HG03575 (cell line): Measurements from ENCODE around the gene STAT5A.
"Not testable (repeated sequence)": the region's sequence is repeated elsewhere in the genome, so short reads cannot be mapped to it uniquely, and the experiment has no call there.

ENCODE experiments used
- ATAC-seq: cut with Tn5 transposase; IDR thresholded peaks from one replicate; pipeline ENCODE4 v1.9.1; 2021; ENCODE audit not compliant: unreplicated experiment, insufficient number of reproducible peaks, low FRiP score; ENCODE audit errors: extremely low read depth

Gene STAT5A

DNA sequence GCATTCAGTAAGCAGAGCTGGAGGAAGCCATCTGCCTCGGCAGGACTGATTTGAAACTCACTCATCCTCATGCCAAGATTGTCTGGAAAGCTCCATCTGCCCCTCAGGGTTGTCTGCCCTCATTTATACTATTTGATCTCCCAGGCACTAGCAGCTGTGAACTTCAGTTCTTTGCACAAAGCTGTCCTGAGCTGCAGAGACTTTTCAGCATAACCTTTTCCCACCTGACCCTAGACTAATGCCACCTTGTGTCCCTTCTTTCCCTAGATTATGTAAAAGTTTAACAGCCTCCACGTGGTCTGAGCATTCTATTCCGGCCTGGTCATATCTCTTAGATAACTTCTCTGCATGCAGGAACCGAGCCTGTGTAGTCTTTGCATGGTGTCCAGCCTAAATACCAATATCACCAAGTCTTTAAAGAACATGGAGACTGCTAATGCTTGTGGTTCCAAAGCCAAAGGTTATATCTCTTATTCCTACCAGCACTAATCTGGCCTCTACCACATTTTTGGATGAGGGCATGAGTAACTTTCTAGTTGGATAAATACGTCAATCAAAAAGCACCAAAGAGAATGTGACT lies 29.1 kb downstream of the STAT5A start:
- ATAC-seq: no peak

DNA sequence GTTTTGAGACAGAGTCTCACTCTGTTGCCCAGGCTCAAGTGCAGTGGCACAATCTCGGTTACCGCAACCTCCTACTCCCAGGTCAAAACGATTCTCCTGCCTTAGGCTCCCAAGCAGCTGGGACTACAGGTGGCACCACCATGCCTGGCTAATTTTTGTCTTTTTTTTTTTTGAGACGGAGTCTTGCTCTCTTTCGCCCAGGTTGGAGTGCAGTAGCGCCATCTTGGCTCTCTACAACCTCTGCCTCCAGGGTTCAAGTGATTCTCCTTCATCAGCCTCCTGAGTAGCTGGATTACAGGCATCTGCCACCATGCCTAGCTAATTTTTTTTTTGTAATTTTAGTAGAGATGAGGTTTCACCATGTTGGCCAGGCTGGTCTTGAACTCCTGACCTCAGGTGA lies 29.7 kb downstream of the STAT5A start:
- not testable (repeated sequence) for ATAC-seq

DNA sequence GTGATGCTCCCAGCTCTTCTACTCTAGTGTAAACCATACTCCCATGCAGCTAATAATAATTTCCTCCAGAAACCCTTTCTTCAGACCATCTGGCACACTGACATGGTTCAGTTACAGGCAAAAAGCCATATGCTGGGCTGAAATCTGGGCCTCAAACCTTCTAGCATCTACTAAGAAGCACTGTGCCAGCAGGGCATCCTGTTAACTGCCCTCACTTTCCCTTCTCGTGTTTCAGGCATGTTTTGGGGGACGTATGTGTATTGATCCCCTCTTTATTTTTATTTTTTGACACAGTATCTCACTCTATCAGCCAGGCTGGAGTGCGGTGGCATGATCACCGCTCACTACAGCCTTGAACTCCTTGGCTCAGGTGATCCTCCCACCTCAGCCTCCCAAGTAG lies 33.3 kb downstream of the STAT5A start:
- ATAC-seq: no peak

DNA sequence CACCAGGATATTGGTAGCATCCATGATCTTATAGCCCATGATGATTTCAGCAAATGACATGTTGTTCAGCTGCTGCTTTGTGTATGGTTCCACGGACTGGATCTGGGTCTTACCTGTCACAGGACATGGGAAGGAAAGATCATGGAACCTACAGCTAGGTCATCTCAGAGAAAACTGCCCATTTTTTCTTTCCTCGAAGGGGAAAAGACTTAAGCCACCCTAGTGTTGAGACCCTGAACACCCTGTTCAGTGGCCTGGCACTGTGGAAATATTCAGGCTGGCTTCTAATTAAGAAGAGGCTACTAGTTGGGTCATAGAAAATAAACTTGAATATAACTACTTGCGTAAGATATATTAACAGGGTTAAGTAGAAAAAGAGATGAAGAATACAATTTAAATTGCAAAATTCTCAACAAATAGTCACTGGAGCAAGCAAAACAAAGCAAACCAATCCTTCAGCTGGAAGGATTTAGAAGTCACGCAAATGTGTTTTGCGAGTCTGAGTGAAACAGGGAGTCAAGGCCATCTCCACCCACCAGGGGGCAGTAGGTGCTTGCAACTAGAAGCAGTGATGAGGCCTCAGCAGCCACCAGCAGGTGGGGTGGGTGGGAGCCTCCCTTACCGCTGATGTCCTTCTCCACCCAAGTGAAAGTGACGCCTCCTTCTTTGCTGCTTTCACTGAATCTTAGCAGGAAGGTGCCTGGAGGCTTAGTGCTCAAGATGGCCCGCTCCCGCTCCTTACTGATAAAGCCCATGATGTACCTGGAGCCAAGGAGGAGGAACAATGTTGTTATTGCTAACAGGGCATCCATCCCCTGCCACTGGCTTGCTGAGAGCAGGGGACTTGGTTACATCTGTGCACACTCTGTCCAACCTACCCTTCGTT lies 34.3 kb downstream of the STAT5A start:
- no peak for ATAC-seq

DNA sequence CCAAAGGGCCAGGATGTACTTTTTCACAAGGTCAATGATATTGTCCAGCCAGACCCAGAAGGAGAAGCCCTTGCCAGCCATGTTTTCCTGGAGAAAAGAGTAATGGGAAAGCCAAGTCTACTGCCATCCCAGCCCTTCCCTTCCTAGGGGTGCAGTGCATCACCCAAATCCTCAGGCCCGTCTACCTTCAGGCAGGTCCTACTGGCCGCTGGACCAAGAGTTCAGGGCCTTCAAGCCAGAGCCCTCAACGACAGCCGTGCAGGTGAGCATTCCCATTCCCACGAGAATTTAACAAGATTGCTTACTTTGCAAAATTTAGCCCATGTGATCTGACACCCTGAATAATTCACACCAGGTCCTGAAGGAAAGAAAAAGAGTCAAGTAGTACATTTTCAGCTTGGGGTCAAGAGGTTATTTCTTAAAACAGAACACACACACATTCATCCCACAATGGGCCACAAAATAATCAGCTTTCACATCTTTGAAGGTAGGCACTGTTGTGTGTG lies 35.0 kb downstream of the STAT5A start:
- no peak for ATAC-seq

DNA sequence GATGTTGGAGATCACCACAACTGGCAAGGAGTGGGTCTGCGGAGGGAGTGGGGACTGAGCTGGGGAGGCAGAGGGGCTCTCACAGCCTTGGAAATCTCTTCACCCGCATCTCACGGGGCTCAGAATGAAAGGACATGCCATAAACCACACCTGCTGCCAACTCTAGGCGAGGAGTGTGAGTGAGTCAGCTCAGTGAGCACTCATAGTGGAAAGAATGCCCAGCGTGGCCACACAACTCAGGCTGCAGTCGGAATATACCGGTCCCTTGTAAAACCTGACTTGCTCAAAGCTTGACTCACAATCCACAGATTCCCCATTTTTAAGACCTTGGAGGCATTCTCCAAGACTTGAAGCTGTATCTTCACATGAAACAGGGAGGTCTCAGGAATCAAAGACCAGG lies 36.7 kb downstream of the STAT5A start:
- no peak for ATAC-seq

DNA sequence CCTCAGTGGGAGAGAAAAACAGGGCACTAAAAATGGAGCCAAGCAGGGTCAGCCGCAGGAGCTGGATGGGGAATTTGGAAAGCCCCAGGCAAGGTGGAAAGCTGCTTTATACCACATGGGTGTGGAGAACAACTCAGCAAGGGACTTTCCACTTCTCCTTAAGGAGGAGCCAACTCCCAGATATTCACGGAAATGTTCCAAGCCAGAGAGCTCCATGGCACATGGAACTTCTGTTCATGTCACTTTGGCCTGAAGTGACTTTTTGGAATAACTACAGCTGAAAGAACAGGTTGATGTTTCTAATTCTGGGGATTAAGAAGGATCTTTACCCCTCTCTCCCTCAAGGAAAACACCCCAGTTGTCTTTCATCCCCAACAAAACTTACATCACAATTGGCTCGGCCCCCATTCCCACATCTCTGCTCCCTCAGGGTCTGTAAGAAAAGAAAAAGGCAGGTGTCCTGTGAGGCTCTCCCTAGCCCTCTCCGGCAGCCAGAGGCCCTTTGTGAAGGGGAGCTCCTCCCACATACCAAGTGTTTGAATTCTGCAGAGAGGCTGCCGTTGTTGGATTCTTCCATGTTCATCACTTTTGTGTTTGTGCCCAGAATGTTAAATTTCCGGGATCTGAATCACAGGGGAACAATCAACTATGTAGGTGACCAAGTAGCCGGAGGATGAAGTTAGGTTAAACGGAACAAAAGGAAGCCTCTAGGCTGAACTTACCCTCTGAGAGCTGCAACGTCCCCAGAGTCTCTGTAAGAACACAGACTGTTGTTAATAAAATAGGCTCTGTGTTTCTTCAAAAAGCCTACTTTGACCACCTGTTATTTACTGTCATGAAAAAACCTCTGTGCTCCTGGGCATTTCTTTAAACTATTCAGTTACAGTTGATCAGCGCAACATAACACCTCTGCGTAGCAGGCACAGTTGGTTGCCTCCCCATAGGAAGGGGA lies 41.0 kb downstream of the STAT5A start:
- no peak for ATAC-seq

DNA sequence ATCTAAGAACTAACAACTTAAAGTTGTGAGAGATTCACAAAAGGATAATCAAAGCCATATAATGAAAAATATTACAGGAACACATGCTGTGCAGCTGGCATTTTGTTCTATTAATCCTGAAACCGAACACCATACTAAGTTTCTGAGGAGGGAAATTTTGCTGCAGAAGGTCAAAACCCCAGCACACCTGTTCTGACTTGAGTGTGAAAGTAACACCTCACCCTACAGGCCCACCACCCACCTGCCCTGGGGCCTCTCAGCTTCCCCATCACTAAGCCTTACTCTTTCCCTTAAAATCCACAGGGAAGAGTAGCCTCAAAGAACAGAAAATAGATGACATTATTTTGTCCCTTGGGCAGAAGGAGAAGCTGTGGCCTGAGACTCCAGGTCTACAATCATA lies 44.8 kb downstream of the STAT5A start:
- no peak for ATAC-seq

DNA sequence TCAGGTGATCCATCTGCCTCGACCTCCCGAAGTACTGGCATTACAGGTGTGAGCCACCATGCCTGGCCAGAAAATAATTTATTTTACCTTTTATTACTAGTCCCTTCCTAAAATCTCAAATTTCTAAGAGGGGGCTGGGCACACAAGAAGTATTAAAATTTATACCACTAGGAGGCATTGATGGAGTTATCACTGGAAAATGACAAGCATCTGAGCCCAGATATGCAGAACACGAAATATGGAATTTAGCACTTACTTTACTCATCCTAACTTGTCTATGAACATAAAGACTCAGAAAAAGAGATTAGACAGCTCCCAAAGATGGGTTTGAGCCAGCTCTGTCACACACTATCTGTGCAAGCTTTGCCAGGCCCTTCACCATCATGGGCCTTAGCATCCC lies 46.4 kb downstream of the STAT5A start:
- no peak for ATAC-seq

DNA sequence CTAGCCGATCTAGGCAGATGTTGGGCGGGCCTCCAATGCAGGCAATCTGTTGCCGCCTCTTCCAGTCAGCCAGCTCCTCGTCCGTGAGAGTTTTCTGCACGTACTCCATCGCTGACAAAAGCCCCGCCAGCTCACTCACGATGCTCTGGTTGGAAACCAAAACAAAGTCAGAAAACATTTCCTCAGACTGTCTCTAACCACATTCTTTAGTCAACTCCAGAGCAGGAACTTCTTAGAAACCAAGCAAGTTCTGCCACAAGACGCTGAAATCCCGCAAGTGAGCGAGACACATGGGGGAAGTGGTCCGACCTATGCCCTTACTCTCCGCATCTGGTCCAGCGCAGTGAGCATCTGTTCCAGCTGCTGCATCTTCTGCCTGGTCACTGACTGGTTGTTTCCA lies 49.1 kb downstream of the STAT5A start:
- no peak for ATAC-seq

DNA sequence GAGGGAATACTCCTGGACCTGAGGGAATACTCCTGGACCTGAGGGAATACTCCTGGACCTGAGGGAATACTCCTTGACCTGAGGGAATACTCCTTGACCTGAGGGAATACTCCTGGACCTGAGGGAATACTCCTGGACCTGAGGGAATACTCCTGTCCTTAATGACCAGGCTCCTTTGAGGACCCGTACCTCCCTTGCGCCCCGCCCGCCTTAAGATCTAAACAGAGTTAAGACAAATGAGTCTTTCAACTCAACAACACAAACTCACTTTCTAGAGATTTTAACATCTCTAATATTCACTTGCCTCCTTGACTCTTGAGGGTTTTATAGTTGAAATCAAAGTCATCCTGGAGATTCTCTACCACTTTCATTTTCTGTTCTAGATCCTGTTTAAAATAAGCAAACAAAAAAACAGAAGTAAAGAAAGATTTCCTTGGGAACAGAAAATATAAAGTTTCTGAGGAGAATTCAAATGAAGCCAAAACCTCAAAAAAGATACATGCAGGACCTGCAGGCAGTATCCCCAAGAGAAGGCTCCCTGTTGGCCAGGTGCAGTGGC lies 50.2 kb downstream of the STAT5A start:
- no peak for ATAC-seq

DNA sequence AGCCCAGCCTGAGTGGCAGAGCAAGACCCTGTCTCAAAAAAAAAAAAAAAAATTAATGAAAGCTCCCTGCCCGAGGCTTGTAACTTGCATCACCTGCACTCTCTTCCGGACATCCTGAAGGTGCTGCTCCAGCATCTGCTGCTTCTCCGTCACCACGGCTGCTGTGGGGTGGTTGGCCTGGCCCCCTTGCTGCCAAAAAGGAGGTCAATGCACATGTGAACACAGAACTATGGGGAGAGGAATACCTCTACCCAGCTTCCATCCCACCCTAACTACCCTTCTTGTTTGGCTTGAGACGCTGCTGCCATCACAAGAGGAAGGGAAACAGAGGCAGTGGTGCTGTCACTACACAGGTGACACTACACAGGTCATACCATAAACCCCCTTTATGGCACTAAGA lies 50.9 kb downstream of the STAT5A start:
- no peak for ATAC-seq

DNA sequence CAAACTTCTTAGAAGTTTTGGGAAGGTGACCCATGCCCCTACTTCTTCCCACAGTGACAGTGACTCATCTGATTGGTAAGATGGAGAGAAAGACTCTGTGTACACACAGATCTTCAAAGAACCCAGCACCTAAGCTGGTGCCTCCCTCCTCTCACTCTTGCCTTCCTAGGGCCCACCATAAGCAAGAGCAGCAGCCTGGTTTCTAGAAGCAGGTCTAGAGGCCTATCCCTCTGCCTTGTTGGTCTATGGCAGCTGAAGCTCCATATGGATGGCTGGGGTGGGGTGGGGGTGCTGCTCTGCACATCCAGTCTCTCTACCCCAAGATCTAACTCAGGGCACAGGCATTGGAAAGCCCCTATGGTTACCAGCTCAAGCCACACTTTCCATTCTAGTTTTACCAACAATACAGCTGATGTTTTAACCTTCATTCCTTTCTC lies 52.4 kb downstream of the STAT5A start:
- ATAC-seq: no peak

DNA sequence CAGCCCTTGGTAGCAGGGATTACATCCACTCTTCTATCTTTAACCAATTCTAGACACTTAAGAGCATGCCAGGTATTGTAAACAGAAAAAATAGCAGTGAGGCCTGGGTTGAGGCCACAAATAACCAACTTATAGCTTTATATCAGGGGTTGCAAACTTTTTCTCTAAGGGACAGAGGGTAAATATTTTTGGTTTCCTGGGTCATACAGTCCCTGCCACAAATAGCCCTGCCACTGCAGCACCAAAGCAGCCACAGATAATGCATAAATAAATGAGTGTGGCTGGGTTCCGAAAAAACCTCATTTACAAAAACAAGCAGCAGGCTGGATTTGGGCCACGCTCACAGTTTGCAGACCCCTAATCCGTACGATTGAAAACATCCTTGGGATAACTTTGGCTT lies 53.3 kb downstream of the STAT5A start:
- ATAC-seq: no peak

DNA sequence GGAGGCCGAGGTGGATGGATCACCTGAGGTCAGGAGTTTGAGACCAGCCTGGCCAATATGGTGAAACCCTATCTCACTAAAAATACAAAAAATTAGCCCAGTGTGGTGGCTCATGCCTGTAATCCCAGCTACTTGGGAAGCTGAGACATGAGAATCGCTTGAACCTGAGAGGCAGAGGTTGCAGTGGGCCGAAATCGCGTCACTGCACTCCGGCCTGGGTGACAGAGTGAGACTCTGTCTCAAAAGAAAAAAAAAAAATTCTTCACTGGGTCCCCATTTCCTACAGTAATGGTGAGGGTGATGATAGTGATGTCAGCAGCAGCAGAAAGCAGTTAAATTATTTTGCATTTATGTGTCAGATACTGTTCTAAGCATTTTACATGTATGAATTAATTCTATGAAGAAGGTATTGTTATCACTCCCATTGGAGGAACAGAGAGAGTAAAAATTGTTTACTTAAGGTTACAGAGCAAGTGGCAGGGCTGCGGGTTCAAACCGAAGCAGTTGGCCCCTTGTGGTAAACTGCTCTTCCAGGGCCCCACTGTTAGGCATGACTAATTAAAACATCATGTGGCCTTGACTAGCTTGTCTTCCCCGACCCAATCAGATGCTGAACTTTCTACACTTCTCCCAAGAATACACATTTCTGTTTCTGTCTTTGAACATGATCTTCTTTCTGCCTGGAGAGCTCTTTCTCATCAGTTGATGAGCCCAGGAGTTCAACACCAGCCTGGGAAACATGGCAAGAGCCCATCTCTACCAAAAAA lies 54.1 kb downstream of the STAT5A start:
- no peak for ATAC-seq

DNA sequence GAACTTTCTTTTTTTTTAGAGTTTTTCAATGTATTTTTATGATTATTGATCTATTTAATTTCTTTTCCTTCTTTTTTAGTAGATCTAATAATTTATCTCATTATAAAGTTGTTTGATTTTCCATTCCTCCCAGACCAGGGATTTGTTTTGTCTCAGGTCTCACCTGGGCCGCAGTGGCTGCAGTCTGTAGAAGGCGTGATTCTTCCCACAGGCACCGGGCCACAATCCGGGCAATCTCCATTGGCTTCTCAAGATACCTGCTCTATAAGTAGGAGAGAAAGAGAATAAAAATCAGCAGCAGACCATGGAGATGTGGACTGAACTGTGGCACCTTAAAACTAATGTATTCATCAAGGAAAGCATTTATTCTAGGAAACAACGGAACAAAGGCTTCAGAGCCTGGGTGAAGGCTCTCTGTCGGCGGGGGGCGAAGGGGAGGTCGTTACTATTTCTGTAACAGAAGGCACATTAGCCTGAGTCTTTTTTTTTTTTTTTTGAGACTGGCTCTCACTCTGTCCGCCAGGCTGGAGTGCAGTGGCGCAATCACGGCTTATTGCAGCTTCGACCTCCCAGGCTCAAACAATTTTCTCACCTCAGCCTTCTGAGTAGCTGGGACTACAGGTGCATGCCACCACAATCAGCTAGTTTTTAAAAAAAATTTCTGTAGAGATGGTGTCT lies 57.2 kb downstream of the STAT5A start:
- ATAC-seq: no peak

DNA sequence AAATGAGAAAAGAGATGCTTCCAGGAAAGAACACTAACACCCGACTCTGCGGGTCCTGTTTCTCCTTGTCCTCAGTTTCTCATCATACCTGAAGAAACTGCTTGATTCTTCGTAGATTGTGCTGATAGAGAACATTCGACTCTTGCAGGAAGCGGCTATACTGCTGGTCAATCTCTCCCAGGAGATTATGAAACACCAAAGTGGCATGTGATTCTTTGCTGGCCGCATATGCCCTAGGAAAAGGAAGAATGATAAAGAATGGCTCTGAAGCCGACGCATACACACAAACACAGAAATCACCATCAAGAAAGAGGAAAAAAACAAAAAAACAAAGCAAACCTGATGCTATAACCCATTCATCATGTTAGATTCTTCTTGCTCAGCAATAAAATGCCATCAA lies 58.2 kb downstream of the STAT5A start:
- no peak for ATAC-seq

DNA sequence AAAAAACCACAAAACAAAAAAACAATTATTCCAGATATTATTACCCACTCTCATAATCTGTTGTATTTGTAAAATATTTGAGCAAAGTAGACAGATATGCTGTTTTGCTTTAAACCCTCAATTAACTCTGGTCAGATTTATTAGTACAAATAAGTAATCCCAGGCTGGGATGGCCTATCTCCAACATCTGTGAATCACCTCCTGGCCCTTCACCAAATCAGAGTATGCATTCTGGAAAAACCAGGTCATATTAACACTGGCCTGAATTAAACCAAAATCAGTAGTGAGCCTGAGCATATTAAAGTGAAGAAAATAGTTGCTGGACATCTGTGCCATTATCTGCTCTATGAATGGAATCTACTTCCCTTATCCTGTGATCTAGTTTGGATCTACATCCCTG lies 58.9 kb downstream of the STAT5A start:
- ATAC-seq: no peak
